OCI-LY3 (cell line): ENCODE results near the gene RPP38.
A peak's percentile ranks its signal among the peaks of the same experiment; 100 is the strongest.

ENCODE experiments used
- H2AFZ ChIP-seq: fragments of 200-600, 300-600 bp; shearing (Covaris generic); 2 replicates; pipeline ENCODE4 v1.6.0; 2014; ENCODE audit warnings: antibody characterized with exemption, low read depth, low read length
- H3K27ac ChIP-seq: fragments of 200-600, 300-600 bp; sonication (generic); 2 replicates; pipeline ENCODE4 v1.5.1; 2014; ENCODE audit warnings: mild to moderate bottlenecking, low read length, moderate library complexity, mixed read lengths
- H3K27me3 ChIP-seq: fragments of 200-600, 300-600 bp; sonication (generic); 2 replicates; pipeline ENCODE4 v1.6.1; 2014; ENCODE audit warnings: low read depth, low read length, mixed read lengths
- H3K36me3 ChIP-seq: fragments of 200-600, 300-600 bp; sonication (generic); replicated peaks from 2 replicates; pipeline ENCODE3; 2014; ENCODE audit warnings: low read depth, low read length, mixed read lengths
- H3K4me1 ChIP-seq: fragments of 300-600, 200-600 bp; sonication (generic); 2 replicates; pipeline ENCODE4 v1.6.1; 2014; ENCODE audit warnings: low read length, mixed read lengths
- H3K4me2 ChIP-seq: fragments of 200-600, 300-600 bp; sonication (generic); 2 replicates; pipeline ENCODE4 v1.6.1; 2014; ENCODE audit warnings: low read length, mixed read lengths
- H3K4me3 ChIP-seq: fragments of 300-600, 200-600 bp; sonication (generic); 2 replicates; pipeline ENCODE4 v1.5.1; 2014; ENCODE audit warnings: antibody characterized with exemption, mild to moderate bottlenecking, low read length, moderate library complexity
- H3K79me2 ChIP-seq: fragments of 300-600, 200-600 bp; shearing (Covaris generic); 2 replicates; pipeline ENCODE4 v1.6.1; 2014; ENCODE audit warnings: mild to moderate bottlenecking, low read length, mixed read lengths
- H3K9ac ChIP-seq: fragments of 300-600, 200-600 bp; shearing (Covaris generic); 2 replicates; pipeline ENCODE4 v1.6.0; 2014; ENCODE audit warnings: mild to moderate bottlenecking, low read length, moderate library complexity
- H3K9me3 ChIP-seq: fragments of 200-600, 300-600 bp; shearing (Covaris generic); 2 replicates; pipeline ENCODE4 v1.6.1; 2014; ENCODE audit warnings: low read length, mixed read lengths; ENCODE audit not compliant: insufficient read depth
- H4K20me1 ChIP-seq: fragments of 200-600, 300-600 bp; sonication (generic); 2 replicates; pipeline ENCODE4 v1.6.1; 2016; ENCODE audit warnings: low read length, mixed read lengths; ENCODE audit not compliant: insufficient read depth
- CTCF ChIP-seq: fragments of 200-600, 300-600 bp; sonication (generic); IDR thresholded peaks from 2 replicates; pipeline ENCODE4 v1.5.1; 2014; ENCODE audit warnings: antibody characterized with exemption, low read length, low read depth
- EZH2phosphoT487 ChIP-seq: fragments of 200-600 bp; shearing (Covaris generic); IDR thresholded peaks from 2 replicates; pipeline ENCODE4 v1.6.1; 2018; ENCODE audit warnings: antibody characterized with exemption, mixed run types, low read depth

RPP38 gene

GRCh38 chr10:15097011-15097812 lies at the start of gene RPP38:
Gene RPP38 (plus strand): TSS chr10:15097355. CDS start chr10:15103315, 5,960 bp downstream.
- H3K79me2 ChIP-seq = peaks cover 50% of the 10 kb centered on the region
- TF ChIP-seq CTCF (no peak), EZH2phosphoT487 (no peak)
- peak within 1 kb of the TSS; percentile 98 for H3K4me3 ChIP-seq
- H3K27me3 ChIP-seq = no peaks in the 10 kb centered on the region
- peak within 1 kb of the TSS; percentile 89 for H3K4me2 ChIP-seq
- H3K9me3 ChIP-seq = no peaks in the 10 kb centered on the region
- peak within 1 kb of the TSS; percentile 85 for H2AFZ ChIP-seq
- peak within 1 kb of the TSS; percentile 93 for H3K9ac ChIP-seq
- peaks cover 6% of the 10 kb centered on the region; the same call in 1 of the 2 replicates for H3K4me1 ChIP-seq
- no peaks in the 10 kb centered on the region for H4K20me1 ChIP-seq
- peak within 1 kb of the TSS; percentile 87 for H3K27ac ChIP-seq
- H3K36me3 ChIP-seq = peaks cover 4% of the 10 kb centered on the region

- H3K27ac ChIP-seq = no peak overlapping the region
- TF ChIP-seq EZH2phosphoT487 (no peak), CTCF (no peak)
- no peak overlapping the region for H2AFZ ChIP-seq
- H3K4me2 ChIP-seq = no peak overlapping the region
- no peak overlapping the region for H3K4me3 ChIP-seq
- H3K36me3 ChIP-seq = no peaks in the 10 kb centered on the region
- no peaks in the 10 kb centered on the region for H3K4me1 ChIP-seq
- no peaks in the 10 kb centered on the region for H3K9me3 ChIP-seq
- no peaks in the 10 kb centered on the region for H3K79me2 ChIP-seq
- no peak overlapping the region for H3K9ac ChIP-seq
- no peaks in the 10 kb centered on the region for H4K20me1 ChIP-seq
- no peaks in the 10 kb centered on the region for H3K27me3 ChIP-seq
Measured at GRCh38 chr10:15049533-15049932, 47.6 kb upstream of the RPP38 start.

- no peak overlapping the region for H3K4me3 ChIP-seq
- no peaks in the 10 kb centered on the region for H3K4me1 ChIP-seq
- H3K27ac ChIP-seq = no peak overlapping the region
- no peaks in the 10 kb centered on the region for H3K27me3 ChIP-seq
- H3K36me3 ChIP-seq = no peaks in the 10 kb centered on the region
- H3K9ac ChIP-seq = no peak overlapping the region
- H3K4me2 ChIP-seq = no peak overlapping the region
- H3K9me3 ChIP-seq = no peaks in the 10 kb centered on the region
- H2AFZ ChIP-seq = no peak overlapping the region
- no peaks in the 10 kb centered on the region for H3K79me2 ChIP-seq
- H4K20me1 ChIP-seq = no peaks in the 10 kb centered on the region
- no peak for TF ChIP-seq EZH2phosphoT487
- no peak for TF ChIP-seq CTCF
Measured at GRCh38 chr10:15052121-15052520, 45.0 kb upstream of the RPP38 start.

- no peak overlapping the region for H2AFZ ChIP-seq
- no peak for TF ChIP-seq EZH2phosphoT487
- no peak for TF ChIP-seq CTCF
- no peaks in the 10 kb centered on the region for H3K27me3 ChIP-seq
- H3K4me3 ChIP-seq = no peak overlapping the region
- no peaks in the 10 kb centered on the region for H4K20me1 ChIP-seq
- no peak overlapping the region for H3K27ac ChIP-seq
- H3K4me1 ChIP-seq = no peaks in the 10 kb centered on the region
- no peak overlapping the region for H3K4me2 ChIP-seq
- no peaks in the 10 kb centered on the region for H3K79me2 ChIP-seq
- no peaks in the 10 kb centered on the region for H3K9me3 ChIP-seq
- no peaks in the 10 kb centered on the region for H3K36me3 ChIP-seq
- H3K9ac ChIP-seq = no peak overlapping the region
Measured at GRCh38 chr10:15053061-15053460, 44.1 kb upstream of the RPP38 start.
